ENCODE data around the gene WDR37.

WDR37 gene

DNA sequence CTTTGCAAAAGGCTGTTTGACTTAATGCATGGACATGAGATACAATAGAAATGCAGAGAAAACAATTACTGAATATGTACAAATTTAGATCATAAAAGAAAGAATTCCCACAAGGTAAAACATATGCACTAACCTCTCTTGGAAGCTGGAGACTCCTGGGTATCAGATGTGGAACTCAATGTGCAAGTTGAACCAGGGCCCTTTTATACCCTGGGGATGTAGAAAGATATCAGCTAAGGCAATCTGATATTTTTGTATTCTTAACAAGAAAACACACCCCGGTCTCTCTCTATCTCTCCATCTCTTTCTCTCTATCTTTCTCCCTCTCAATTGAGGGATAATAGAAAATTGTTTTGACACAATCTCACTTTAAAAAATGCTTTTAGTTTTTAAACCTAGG lies 30.5 kb upstream of the WDR37 start, which contains the start of gene IDI2:
IDI2 (minus strand) TSS at position 177 of the 400 bp plus-strand sequence. CDS start 1,136 bp downstream, outside the sequence.
- TF ChIP-seq, protein P1, sequence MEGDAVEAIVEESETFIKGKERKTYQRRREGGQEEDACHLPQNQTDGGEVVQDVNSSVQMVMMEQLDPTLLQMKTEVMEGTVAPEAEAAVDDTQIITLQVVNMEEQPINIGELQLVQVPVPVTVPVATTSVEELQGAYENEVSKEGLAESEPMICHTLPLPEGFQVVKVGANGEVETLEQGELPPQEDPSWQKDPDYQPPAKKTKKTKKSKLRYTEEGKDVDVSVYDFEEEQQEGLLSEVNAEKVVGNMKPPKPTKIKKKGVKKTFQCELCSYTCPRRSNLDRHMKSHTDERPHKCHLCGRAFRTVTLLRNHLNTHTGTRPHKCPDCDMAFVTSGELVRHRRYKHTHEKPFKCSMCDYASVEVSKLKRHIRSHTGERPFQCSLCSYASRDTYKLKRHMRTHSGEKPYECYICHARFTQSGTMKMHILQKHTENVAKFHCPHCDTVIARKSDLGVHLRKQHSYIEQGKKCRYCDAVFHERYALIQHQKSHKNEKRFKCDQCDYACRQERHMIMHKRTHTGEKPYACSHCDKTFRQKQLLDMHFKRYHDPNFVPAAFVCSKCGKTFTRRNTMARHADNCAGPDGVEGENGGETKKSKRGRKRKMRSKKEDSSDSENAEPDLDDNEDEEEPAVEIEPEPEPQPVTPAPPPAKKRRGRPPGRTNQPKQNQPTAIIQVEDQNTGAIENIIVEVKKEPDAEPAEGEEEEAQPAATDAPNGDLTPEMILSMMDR (IDR thresholded peaks at IDR 0.05; ENCODE audit: insufficient read depth, low read length, missing control alignments) = no peak
- CTCF ChIA-PET = no interaction called here
- POLR2A ChIA-PET = no interaction called here
- H3K4me3 ChIP-seq (ENCODE audit: low read depth, low read length) = no peak within 1 kb of the TSS
- no peak for DNase-seq (ENCODE audit: low read depth, low spot score)

DNA sequence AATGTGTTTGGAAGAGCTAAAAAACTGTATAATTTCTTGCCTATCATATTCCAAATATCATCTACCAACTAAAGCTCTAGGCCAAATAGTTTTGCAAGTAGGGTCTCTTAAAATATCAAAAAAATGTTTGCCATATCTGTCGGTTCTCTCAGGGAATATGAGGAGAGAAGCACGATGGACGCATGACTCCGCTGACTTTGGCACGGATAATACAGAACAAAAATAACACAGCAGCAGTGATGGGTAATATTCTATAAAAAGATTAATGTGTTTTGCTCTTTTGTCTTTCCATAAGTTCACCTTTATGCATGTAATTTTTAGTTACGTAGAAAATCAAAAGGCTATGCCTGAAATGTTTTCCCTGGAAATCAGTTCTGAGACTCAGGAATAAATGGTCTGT lies 29.6 kb upstream of the WDR37 start:
- H3K4me3 ChIP-seq (ENCODE audit: low read depth, low read length) = no peak overlapping the region
- POLR2A ChIA-PET = no interaction called here
- CTCF ChIA-PET = no interaction called here
- no peak for DNase-seq (ENCODE audit: low read depth, low spot score)
- TF ChIP-seq, protein P1 (IDR thresholded peaks at IDR 0.05; ENCODE audit: insufficient read depth, low read length, missing control alignments) = no peak

DNA sequence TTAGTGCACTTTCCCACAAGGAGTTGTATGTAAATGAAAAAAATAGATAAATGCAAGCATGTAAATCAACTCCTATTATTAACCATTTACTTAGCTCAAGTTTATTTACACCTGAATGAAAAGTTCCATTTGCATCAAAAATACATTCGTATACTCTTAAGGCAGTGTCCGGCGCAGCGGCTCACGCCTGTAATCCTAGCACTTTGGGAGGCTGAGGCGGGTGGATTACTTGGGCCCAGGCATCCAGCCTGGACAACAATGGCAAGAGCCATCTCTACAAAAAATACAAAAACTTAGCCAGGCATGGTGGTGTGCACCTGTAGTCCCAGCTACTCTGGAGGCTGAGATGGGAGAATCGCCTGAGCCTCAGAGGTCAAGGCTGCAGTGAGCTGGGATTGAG lies 26.3 kb upstream of the WDR37 start:
- H3K4me3 ChIP-seq (ENCODE audit: low read depth, low read length) = no peak overlapping the region
- CTCF ChIA-PET = no interaction called here
- POLR2A ChIA-PET = no interaction called here
- no peak for DNase-seq (ENCODE audit: low read depth, low spot score)
- TF ChIP-seq, protein P1 (IDR thresholded peaks at IDR 0.05; ENCODE audit: insufficient read depth, low read length, missing control alignments) = no peak

DNA sequence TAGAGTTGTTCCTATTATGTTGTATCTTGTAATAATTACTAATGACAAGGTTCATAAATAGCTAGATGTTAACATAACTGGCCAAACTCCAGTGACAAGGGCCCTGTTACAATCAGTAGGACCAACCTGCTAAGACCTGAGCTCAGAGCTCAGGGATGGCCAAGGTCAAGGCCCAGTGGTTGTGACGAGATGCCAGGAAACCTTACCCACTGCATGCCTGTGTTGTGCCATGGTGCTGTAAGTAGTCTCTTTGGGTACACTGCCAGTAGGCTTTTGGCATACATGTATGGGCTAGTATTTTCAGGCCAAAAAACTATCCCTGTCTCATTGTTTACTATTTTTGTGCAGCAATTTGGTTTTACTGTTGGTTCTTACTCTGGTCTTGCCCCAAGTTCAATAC lies 22.6 kb upstream of the WDR37 start:
- ChIA-PET POLR2A (interaction anchor here (1.5 kb wide), 1 partner anchor 16 kb away, joined by 5 read pairs; the partner anchor contains the start of gene IDI1), CTCF (no interaction called here)
- TF ChIP-seq, protein P1 (IDR thresholded peaks at IDR 0.05; ENCODE audit: insufficient read depth, low read length, missing control alignments) = no peak
- DNase-seq (ENCODE audit: low read depth, low spot score) = no peak
- H3K4me3 ChIP-seq (ENCODE audit: low read depth, low read length) = no peak overlapping the region

DNA sequence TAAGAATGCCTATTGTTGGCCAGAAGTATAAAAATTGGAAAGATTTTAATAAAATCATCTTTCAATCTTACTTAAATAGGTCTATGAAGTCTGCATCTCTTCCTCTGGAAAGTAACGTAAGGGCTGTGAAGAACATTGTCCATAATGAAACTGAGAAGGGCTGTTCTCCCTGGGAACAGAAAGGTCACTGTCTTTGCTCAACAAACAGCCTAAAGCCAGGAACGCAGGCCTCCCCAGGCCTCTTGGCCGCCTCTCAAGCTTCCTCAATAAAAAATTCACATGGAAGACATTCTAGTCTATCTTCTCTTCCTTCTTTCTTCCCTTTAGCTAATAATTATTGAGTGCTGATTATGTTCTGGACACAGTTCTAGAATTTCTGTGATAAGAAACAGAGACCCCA lies 21.4 kb upstream of the WDR37 start:
- DNase-seq (ENCODE audit: low read depth, low spot score) = no peak
- TF ChIP-seq, protein P1 (IDR thresholded peaks at IDR 0.05; ENCODE audit: insufficient read depth, low read length, missing control alignments) = no peak
- POLR2A ChIA-PET = interaction anchor here (4.0 kb wide), 1 partner anchor 14 kb away, joined by 17 read pairs; the partner anchor contains the start of gene IDI1
- H3K4me3 ChIP-seq (ENCODE audit: low read depth, low read length) = no peak overlapping the region
- CTCF ChIA-PET = interaction anchor here (0.9 kb wide), 1 partner anchor 10 kb away, joined by 4 read pairs; no protein-coding TSS in a partner anchor

DNA sequence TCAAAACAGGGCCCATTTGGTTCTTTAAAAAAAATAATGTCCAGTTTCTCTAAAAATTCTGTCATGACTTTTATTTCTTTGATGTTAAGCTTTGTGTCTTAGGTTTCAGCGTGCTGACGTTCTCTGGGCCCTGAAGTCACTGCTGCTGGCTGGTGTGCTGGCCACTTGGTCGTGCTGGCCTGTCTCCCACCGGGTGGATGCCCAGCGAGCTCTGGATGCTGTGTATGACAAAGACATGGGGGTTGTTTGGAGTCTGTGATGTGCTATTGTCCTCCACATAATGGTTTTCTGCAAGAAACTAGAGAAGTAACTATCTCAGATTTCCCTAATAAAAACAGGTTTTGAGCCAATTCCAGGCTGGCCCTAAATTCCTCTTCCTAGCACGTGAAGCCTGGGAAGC lies 21.0 kb upstream of the WDR37 start:
- no peak overlapping the region for H3K4me3 ChIP-seq (ENCODE audit: low read depth, low read length)
- TF ChIP-seq, protein P1 (IDR thresholded peaks at IDR 0.05; ENCODE audit: insufficient read depth, low read length, missing control alignments) = no peak
- ChIA-PET POLR2A (interaction anchor here (4.0 kb wide), 1 partner anchor 14 kb away, joined by 17 read pairs; the partner anchor contains the start of gene IDI1), CTCF (interaction anchor here (0.9 kb wide), 1 partner anchor 10 kb away, joined by 4 read pairs; no protein-coding TSS in a partner anchor)
- no peak for DNase-seq (ENCODE audit: low read depth, low spot score)

Measured in AG04449 (cell line).